Measurements from ENCODE around the gene UTS2B. TPM values are rescaled to one million over a fixed set of nuclear protein-coding genes. Genes with fewer than 3 reads are reported as not detected.
A peak's percentile ranks its signal among the peaks of the same experiment; 100 is the strongest.

Gene UTS2B
- total RNA-seq, 1 experiment from 2014 or later, result 1.1 TPM

- Histone ChIP-seq H3K36me3 (ENCODE audit: low read depth) (no peaks in the 10 kb centered on the region), H3K9me3 (ENCODE audit: insufficient read depth, low read depth) (0 out of 2 replicates have a peak, but pooled peaks cover 4% of the 10 kb centered on the region), H3K9me2 (ENCODE audit: insufficient read depth) (no peaks in the 10 kb centered on the region), H3K4me3 (no peak overlapping the region), H3K27ac (no peak overlapping the region), H3K27me3 (ENCODE audit: insufficient read depth, low read depth) (no peaks in the 10 kb centered on the region), H4K20me1 (ENCODE audit: insufficient read depth) (no peaks in the 10 kb centered on the region), H3K4me2 (no peak overlapping the region), H3K4me1 (replicated peaks; ENCODE audit: insufficient read depth) (no peaks in the 10 kb centered on the region), H2AFZ (no peak overlapping the region), H3K79me2 (ENCODE audit: low read depth) (no peaks in the 10 kb centered on the region), H3F3A (ENCODE audit: insufficient read depth, low read depth) (no peaks in the 10 kb centered on the region)
- no TSS peak for BruUV-seq (replicated peaks)
- intact Hi-C loops (cut with micrococcal nuclease; ENCODE audit: unreplicated experiment), result no loop called here
- DNase-seq, result peak in 1 of 2 experiments; percentile 13
- ChIA-PET POLR2A (ENCODE audit: unreplicated experiment) (no interaction called here), CTCF (no interaction called here)
- TF ChIP-seq CTCF (conservative IDR thresholded peaks at IDR 0.05) (no peak), EZH2 (IDR thresholded peaks at IDR 0.05; ENCODE audit: low read depth) (no peak)
Observed at GRCh38 chr3:191292243-191293015, 37.9 kb downstream of the UTS2B start.

GRCh38 chr3:191290311-191291025 is 39.9 kb downstream of the UTS2B start:
- Histone ChIP-seq H2AFZ (no peak overlapping the region), H3K79me2 (ENCODE audit: low read depth) (no peaks in the 10 kb centered on the region), H3F3A (ENCODE audit: insufficient read depth, low read depth) (no peaks in the 10 kb centered on the region), H3K4me1 (replicated peaks; ENCODE audit: insufficient read depth) (no peaks in the 10 kb centered on the region), H3K9me2 (ENCODE audit: insufficient read depth) (no peaks in the 10 kb centered on the region), H3K4me3 (no peak overlapping the region), H3K4me2 (no peak overlapping the region), H3K9me3 (ENCODE audit: insufficient read depth, low read depth) (0 out of 2 replicates have a peak, but pooled peaks cover 4% of the 10 kb centered on the region), H3K27ac (no peak overlapping the region), H3K36me3 (ENCODE audit: low read depth) (no peaks in the 10 kb centered on the region), H3K27me3 (ENCODE audit: insufficient read depth, low read depth) (no peaks in the 10 kb centered on the region), H4K20me1 (ENCODE audit: insufficient read depth) (no peaks in the 10 kb centered on the region)
- DNase-seq, result peak in 1 of 2 experiments; percentile 30
- no TSS peak for BruUV-seq (replicated peaks)
- intact Hi-C loops (cut with micrococcal nuclease; ENCODE audit: unreplicated experiment), result no loop called here
- ChIA-PET POLR2A (ENCODE audit: unreplicated experiment) (no interaction called here), CTCF (no interaction called here)
- TF ChIP-seq EZH2 (IDR thresholded peaks at IDR 0.05; ENCODE audit: low read depth) (no peak), CTCF (conservative IDR thresholded peaks at IDR 0.05) (no peak)

- Histone ChIP-seq H3K9me2 (ENCODE audit: insufficient read depth) (no peaks in the 10 kb centered on the region), H3K27ac (no peak overlapping the region), H4K20me1 (ENCODE audit: insufficient read depth) (no peaks in the 10 kb centered on the region), H2AFZ (no peak overlapping the region), H3K4me3 (no peak overlapping the region), H3K4me2 (no peak overlapping the region), H3K27me3 (ENCODE audit: insufficient read depth, low read depth) (no peaks in the 10 kb centered on the region), H3F3A (ENCODE audit: insufficient read depth, low read depth) (no peaks in the 10 kb centered on the region; the same call in 1 of the 2 replicates), H3K4me1 (replicated peaks; ENCODE audit: insufficient read depth) (no peaks in the 10 kb centered on the region), H3K9me3 (ENCODE audit: insufficient read depth, low read depth) (peaks cover 4% of the 10 kb centered on the region), H3K36me3 (ENCODE audit: low read depth) (no peaks in the 10 kb centered on the region), H3K79me2 (ENCODE audit: low read depth) (no peaks in the 10 kb centered on the region)
- no TSS peak for BruUV-seq (replicated peaks)
- intact Hi-C loops (cut with micrococcal nuclease; ENCODE audit: unreplicated experiment), result no loop called here
- no peak for TF ChIP-seq CTCF (conservative IDR thresholded peaks at IDR 0.05)
- TF ChIP-seq EZH2 (IDR thresholded peaks at IDR 0.05; ENCODE audit: low read depth), result no peak
- peak in 1 of 2 experiments; percentile 8 for DNase-seq
- POLR2A ChIA-PET (ENCODE audit: unreplicated experiment), result interaction anchor here (0.6 kb wide), 1 partner anchor 1211 kb away, joined by 3 read pairs; no protein-coding TSS in a partner anchor
- CTCF ChIA-PET, result no interaction called here
Observed at GRCh38 chr3:191283400-191283799, 46.9 kb downstream of the UTS2B start.

All from PC-9 (cell line).